ENCODE results near the gene DENND1C. TPM values are rescaled to one million over a fixed set of nuclear protein-coding genes. Genes with fewer than 3 reads are reported as not detected.

Gene DENND1C
- total and polyA plus RNA-seq, 9 of the 15 experiments (the other 6 are each of a cell fraction or from before 2014, with no cell fraction given) = 0.03 to 1.2 (median 0.32) TPM; not detected in 1

DNA sequence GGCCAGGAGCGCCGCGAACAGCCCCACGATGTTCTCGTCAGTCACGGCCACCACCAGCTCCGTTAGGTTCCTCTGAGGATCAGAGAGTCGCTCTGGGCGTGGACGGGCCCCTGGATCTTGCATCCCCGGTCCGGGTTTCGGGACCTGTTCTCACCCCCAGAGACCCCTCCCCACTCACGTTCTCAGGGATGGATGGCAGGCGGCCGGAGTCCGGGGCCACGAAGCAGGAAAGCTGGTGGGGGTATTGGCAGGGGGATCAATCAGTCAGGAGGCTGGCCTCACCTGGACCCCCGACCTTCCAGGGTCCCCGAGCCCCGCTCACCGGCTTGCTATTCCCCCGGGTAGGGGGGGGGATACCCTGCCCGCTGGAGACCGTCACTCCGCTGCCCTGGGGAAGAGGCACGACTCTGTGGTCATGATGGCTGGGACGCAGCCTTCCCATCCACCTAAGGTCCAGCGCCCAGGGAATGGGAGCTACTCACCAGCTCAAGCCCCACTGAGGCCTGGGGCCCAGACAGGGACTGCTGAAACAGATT, 4.6 kb downstream of the DENND1C start (continued):
- TF ChIP-seq THRAP3 (IDR thresholded peaks at IDR 0.05; ENCODE audit: borderline replicate concordance) = no peak
- no peak for TF ChIP-seq MEF2A (IDR thresholded peaks at IDR 0.05; ENCODE audit: control insufficient read depth, low read depth, low read length)
- TF ChIP-seq, protein P1, sequence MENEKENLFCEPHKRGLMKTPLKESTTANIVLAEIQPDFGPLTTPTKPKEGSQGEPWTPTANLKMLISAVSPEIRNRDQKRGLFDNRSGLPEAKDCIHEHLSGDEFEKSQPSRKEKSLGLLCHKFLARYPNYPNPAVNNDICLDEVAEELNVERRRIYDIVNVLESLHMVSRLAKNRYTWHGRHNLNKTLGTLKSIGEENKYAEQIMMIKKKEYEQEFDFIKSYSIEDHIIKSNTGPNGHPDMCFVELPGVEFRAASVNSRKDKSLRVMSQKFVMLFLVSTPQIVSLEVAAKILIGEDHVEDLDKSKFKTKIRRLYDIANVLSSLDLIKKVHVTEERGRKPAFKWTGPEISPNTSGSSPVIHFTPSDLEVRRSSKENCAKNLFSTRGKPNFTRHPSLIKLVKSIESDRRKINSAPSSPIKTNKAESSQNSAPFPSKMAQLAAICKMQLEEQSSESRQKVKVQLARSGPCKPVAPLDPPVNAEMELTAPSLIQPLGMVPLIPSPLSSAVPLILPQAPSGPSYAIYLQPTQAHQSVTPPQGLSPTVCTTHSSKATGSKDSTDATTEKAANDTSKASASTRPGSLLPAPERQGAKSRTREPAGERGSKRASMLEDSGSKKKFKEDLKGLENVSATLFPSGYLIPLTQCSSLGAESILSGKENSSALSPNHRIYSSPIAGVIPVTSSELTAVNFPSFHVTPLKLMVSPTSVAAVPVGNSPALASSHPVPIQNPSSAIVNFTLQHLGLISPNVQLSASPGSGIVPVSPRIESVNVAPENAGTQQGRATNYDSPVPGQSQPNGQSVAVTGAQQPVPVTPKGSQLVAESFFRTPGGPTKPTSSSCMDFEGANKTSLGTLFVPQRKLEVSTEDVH (IDR thresholded peaks at IDR 0.05; ENCODE audit: low read depth, partially characterized antibody) = no peak
- TF ChIP-seq, protein P2, sequence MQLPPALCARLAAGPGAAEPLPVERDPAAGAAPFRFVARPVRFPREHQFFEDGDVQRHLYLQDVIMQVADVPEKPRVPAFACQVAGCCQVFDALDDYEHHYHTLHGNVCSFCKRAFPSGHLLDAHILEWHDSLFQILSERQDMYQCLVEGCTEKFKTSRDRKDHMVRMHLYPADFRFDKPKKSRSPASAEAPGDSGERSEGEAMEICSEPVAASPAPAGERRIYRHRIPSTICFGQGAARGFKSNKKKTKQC (CRISPR knock-in tag; IDR thresholded peaks at IDR 0.05) = no peak
- no peak for TF ChIP-seq ARNT (IDR thresholded peaks at IDR 0.05)
- TF ChIP-seq TCFL5 (CRISPR knock-in tag; conservative IDR thresholded peaks at IDR 0.05) = no peak

All from K562 (cell line).